Neuronal stem cell (in vitro differentiated cells): Measurements from ENCODE around the gene MAGI1.

Source experiments
- DNase-seq: peaks from one replicate; pipeline ENCODE4 v3.0.0-alpha.2; 2013; ENCODE audit warnings: low spot score
- H2AFZ ChIP-seq: one replicate; pipeline ENCODE4 v1.6.1; 2013; ENCODE audit warnings: mild to moderate bottlenecking, low read length, inconsistent platforms
- H2AK5ac ChIP-seq: 2 replicates; pipeline ENCODE4 v1.6.1; 2013; ENCODE audit warnings: low read depth, mild to moderate bottlenecking, inconsistent platforms, low read length, moderate library complexity, mixed read lengths
- H2BK120ac ChIP-seq: 2 replicates; pipeline ENCODE4 v1.6.1; 2013; ENCODE audit warnings: low read depth, mild to moderate bottlenecking, inconsistent platforms, low read length, moderate library complexity, mixed read lengths
- H2BK12ac ChIP-seq: one replicate; pipeline ENCODE4 v1.6.1; 2013; ENCODE audit warnings: low read length, inconsistent platforms
- H2BK15ac ChIP-seq: 2 replicates; pipeline ENCODE4 v1.6.1; 2013; ENCODE audit warnings: mild to moderate bottlenecking, low read length, inconsistent platforms, mixed read lengths
- H2BK5ac ChIP-seq: one replicate; pipeline ENCODE4 v1.6.1; 2013; ENCODE audit warnings: inconsistent platforms, mild to moderate bottlenecking, low read length, moderate library complexity
- H3K14ac ChIP-seq: one replicate; pipeline ENCODE4 v1.6.1; 2013; ENCODE audit warnings: low read length, inconsistent platforms
- H3K18ac ChIP-seq: 2 replicates; pipeline ENCODE4 v1.6.1; 2013; ENCODE audit warnings: low read length, inconsistent platforms
- H3K23ac ChIP-seq: 2 replicates; pipeline ENCODE4 v1.6.1; 2013; ENCODE audit warnings: low read depth, mild to moderate bottlenecking, mixed read lengths, low read length, inconsistent platforms; ENCODE audit not compliant: poor library complexity
- H3K27ac ChIP-seq: replicated peaks from 3 replicates; pipeline ENCODE4 v1.5.1; 2013; ENCODE audit warnings: low read length, inconsistent platforms
- H3K27me3 ChIP-seq, 3 experiments: 2 replicates each; pipeline ENCODE4 v1.6.1; 2013; ENCODE audit warnings: low read length in 3 of 3, mild to moderate bottlenecking in 2 of 3, inconsistent platforms in 1 of 3, low read depth in 1 of 3, mixed read lengths in 1 of 3, moderate library complexity in 1 of 3; ENCODE audit not compliant: control insufficient read depth in 3 of 3, insufficient read depth in 3 of 3
- H3K36me3 ChIP-seq, 2 donors: replicated peaks in 1 of 2; 2 replicates each; pipeline ENCODE4 v1.6.1; 2013; ENCODE audit warnings: low read length in 2 of 2; ENCODE audit not compliant: control insufficient read depth in 2 of 2, insufficient read depth in 2 of 2
- H3K4ac ChIP-seq: 2 replicates; pipeline ENCODE4 v1.6.1; 2013; ENCODE audit warnings: inconsistent platforms, mild to moderate bottlenecking, low read length, moderate library complexity
- H3K4me1 ChIP-seq, 2 donors: 1 replicate in 1 of 2; 2 replicates in 1 of 2; pipeline ENCODE4 v1.6.1; 2013; ENCODE audit warnings: low read length in 2 of 2, low read depth in 1 of 2; ENCODE audit not compliant: control insufficient read depth in 2 of 2, insufficient read depth in 1 of 2
- H3K4me2 ChIP-seq: one replicate; pipeline ENCODE4 v1.6.1; 2013; ENCODE audit warnings: mild to moderate bottlenecking, low read length, inconsistent platforms; ENCODE audit not compliant: insufficient read depth, poor library complexity, severe bottlenecking
- H3K4me3 ChIP-seq, 2 donors: 2 replicates each; pipeline ENCODE4 v1.5.1; 2013; ENCODE audit warnings: low read length in 2 of 2, mild to moderate bottlenecking in 2 of 2, inconsistent platforms in 1 of 2, moderate library complexity in 1 of 2
- H3K79me1 ChIP-seq: one replicate; pipeline ENCODE4 v1.6.1; 2013; ENCODE audit warnings: low read depth, mild to moderate bottlenecking, inconsistent platforms, low read length, moderate library complexity
- H3K9ac ChIP-seq: one replicate; pipeline ENCODE4 v1.6.1; 2013; ENCODE audit warnings: mild to moderate bottlenecking, low read depth, low read length, inconsistent platforms; ENCODE audit not compliant: poor library complexity
- H3K9me3 ChIP-seq, 2 donors: replicated peaks in 1 of 2; 2 replicates each; pipeline versions ENCODE3 to v1.6.1; 2013; ENCODE audit warnings: low read length in 2 of 2, mild to moderate bottlenecking in 2 of 2, inconsistent platforms in 1 of 2, low read depth in 1 of 2, mixed read lengths in 1 of 2, moderate library complexity in 1 of 2; ENCODE audit not compliant: control insufficient read depth in 2 of 2, insufficient read depth in 1 of 2
- H4K8ac ChIP-seq: one replicate; pipeline ENCODE4 v1.6.1; 2013; ENCODE audit warnings: low read depth, mild to moderate bottlenecking, inconsistent platforms, low read length, moderate library complexity
- H4K91ac ChIP-seq: one replicate; pipeline ENCODE4 v1.6.1; 2013; ENCODE audit warnings: low read length, low read depth, mild to moderate bottlenecking, inconsistent platforms; ENCODE audit not compliant: poor library complexity
- WGBS, 2 donors: extraction: QIAGEN DNeasy Blood & Tissue Kit; methylation state at CpG; one replicate each; pipeline ENCODE4 v1.1.7; 2013; ENCODE audit warnings: missing lambda C conversion rate in 2 of 2, mixed read lengths in 1 of 2; ENCODE audit not compliant: insufficient read length in 2 of 2, insufficient replicate concordance in 1 of 2; ENCODE audit errors: extremely low coverage in 2 of 2; 5-methylcytosine and 5-hydroxymethylcytosine counted together

MAGI1 gene

GRCh38 chr3:65829228-65829627, 209.5 kb downstream of the MAGI1 start:
- Histone ChIP-seq H3K27ac (no peak overlapping the region), H2AFZ (no peak overlapping the region), H3K23ac (no peak overlapping the region), H3K36me3 (no peaks in the 10 kb centered on the region), H4K91ac (no peak overlapping the region), H4K8ac (no peak overlapping the region), H2BK5ac (no peak overlapping the region), H3K9me3 (no peaks in the 10 kb centered on the region), H3K9ac (no peak overlapping the region), H2BK12ac (no peak overlapping the region), H3K4me3 (no peak overlapping the region), H2BK15ac (no peak overlapping the region), H3K4me2 (no peak overlapping the region), H3K4me1 (peaks cover 5 to 7% of the 10 kb centered on the region in 2 donors), H2AK5ac (no peak overlapping the region), H3K4ac (no peak overlapping the region), H3K27me3 (no peaks in the 10 kb centered on the region), H3K79me1 (no peaks in the 10 kb centered on the region), H3K18ac (no peak overlapping the region), H3K14ac (no peak overlapping the region), H2BK120ac (no peak overlapping the region)
- no peak for DNase-seq
- WGBS, 2 donors: no CpG with 5 or more reads among the region's 3 CpGs

- Histone ChIP-seq H2BK15ac (no peak overlapping the region), H3K14ac (no peak overlapping the region), H3K79me1 (no peaks in the 10 kb centered on the region), H2BK5ac (no peak overlapping the region), H3K23ac (no peak overlapping the region), H2AK5ac (no peak overlapping the region), H2BK12ac (no peak overlapping the region), H3K27ac (no peak overlapping the region), H3K27me3 (no peaks in the 10 kb centered on the region), H3K18ac (no peak overlapping the region), H4K8ac (no peak overlapping the region), H3K9ac (no peak overlapping the region), H2BK120ac (no peak overlapping the region), H3K4ac (no peak overlapping the region), H3K9me3 (no peaks in the 10 kb centered on the region), H4K91ac (no peak overlapping the region), H3K4me1 (peaks cover 5 to 7% of the 10 kb centered on the region in 2 donors), H2AFZ (no peak overlapping the region), H3K4me3 (no peak overlapping the region), H3K36me3 (no peaks in the 10 kb centered on the region), H3K4me2 (no peak overlapping the region)
- no CpG with 5 or more reads among the region's 6 CpGs for WGBS, 2 donors
- no peak for DNase-seq
These were observed 210.0 kb downstream of the MAGI1 start for GRCh38 chr3:65828706-65829105.

GRCh38 chr3:65827076-65827475, 211.6 kb downstream of the MAGI1 start:
- H3K14ac ChIP-seq: no peak overlapping the region
- no peaks in the 10 kb centered on the region for H3K27me3 ChIP-seq
- peaks cover 4 to 5% of the 10 kb centered on the region in 2 donors for H3K4me1 ChIP-seq
- H4K91ac ChIP-seq: no peak overlapping the region
- H3K18ac ChIP-seq: no peak overlapping the region
- no peak overlapping the region for H3K23ac ChIP-seq
- no peak overlapping the region for H2BK120ac ChIP-seq
- no peak overlapping the region for H4K8ac ChIP-seq
- H3K36me3 ChIP-seq: no peaks in the 10 kb centered on the region
- no peak overlapping the region for H2AK5ac ChIP-seq
- H3K4me3 ChIP-seq: no peak overlapping the region
- no peak overlapping the region for H2AFZ ChIP-seq
- H2BK15ac ChIP-seq: no peak overlapping the region
- no peaks in the 10 kb centered on the region for H3K79me1 ChIP-seq
- H3K9ac ChIP-seq: no peak overlapping the region
- no peak overlapping the region for H3K27ac ChIP-seq
- H3K9me3 ChIP-seq: peaks cover 0 to 2% of the 10 kb centered on the region in 2 donors
- H2BK12ac ChIP-seq: no peak overlapping the region
- DNase-seq: no peak
- H2BK5ac ChIP-seq: no peak overlapping the region
- WGBS, 2 donors: no CpG with 5 or more reads among the region's 2 CpGs
- H3K4ac ChIP-seq: no peak overlapping the region
- no peak overlapping the region for H3K4me2 ChIP-seq

GRCh38 chr3:65824166-65824565, 214.6 kb downstream of the MAGI1 start:
- no peaks in the 10 kb centered on the region for H3K4me1 ChIP-seq

More at GRCh38 chr3:65824166-65824565, 214.6 kb downstream of the MAGI1 start:
- Histone ChIP-seq H3K4me3 (no peak overlapping the region), H3K79me1 (no peaks in the 10 kb centered on the region), H3K27ac (no peak overlapping the region), H2BK5ac (no peak overlapping the region), H4K8ac (no peak overlapping the region), H3K14ac (no peak overlapping the region), H3K9ac (no peak overlapping the region), H2BK120ac (no peak overlapping the region), H2AK5ac (no peak overlapping the region), H4K91ac (no peak overlapping the region), H3K4ac (no peak overlapping the region), H3K23ac (no peak overlapping the region), H2BK15ac (no peak overlapping the region), H3K18ac (no peak overlapping the region), H3K4me2 (no peak overlapping the region), H2AFZ (no peak overlapping the region), H2BK12ac (no peak overlapping the region), H3K27me3 (no peaks in the 10 kb centered on the region), H3K36me3 (no peaks in the 10 kb centered on the region), H3K9me3 (peaks cover 0 to 2% of the 10 kb centered on the region in 2 donors)
- DNase-seq: no peak
- no CpG with 5 or more reads among the region's 5 CpGs for WGBS, 2 donors
